Stimulated activated CD8-positive, alpha-beta memory T cell treated with anti-CD3 and anti-CD28 coated beads, Interleukin-2, amount 100 ng/mL, for 1 hour (primary cell): ENCODE results near the gene COL5A3.
"Not testable (repeated sequence)": the region's sequence is repeated elsewhere in the genome, so short reads cannot be mapped to it uniquely, and the experiment has no call there.

Source experiments
- DNase-seq, 2 donors: peaks; one replicate each; pipeline ENCODE4 v3.0.0-alpha.2; 2020; ENCODE audit warnings: low read depth in 2 of 2

The COL5A3 gene

DNA sequence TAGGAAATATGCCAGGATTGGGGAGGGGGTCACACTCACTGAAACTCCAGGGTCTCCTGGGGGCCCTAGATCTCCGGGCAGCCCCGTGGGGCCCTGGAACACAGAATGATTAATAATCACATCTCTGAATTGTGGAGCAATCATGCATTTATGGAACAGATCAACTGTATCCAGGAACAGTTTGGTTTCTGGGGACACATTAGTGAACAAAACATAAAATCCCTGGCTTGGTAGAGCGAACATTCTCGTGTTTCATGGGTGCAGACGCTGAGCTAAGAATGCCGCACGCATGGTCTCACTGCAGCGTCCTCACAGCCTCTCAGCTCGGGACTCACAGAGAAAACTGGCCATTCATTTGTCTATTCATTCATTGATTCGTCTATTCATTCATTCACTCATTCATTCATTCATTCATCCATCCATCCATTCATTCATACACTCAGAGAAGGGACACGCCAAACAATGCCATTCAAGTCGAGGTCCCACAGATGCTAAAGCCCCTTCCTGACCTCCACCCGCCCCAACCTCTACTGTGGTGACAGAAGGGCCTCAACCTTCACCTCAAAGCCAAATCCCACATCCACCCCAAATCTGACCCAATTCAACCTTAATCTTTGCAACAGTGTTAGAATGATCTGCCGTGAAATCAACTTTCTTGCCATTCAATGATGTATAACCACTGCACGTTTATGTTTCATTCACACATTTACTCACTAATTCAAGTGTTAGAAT is 39.0 kb downstream of the COL5A3 start:
- DNase-seq = no peak

- DNase-seq = no peak
Measured at GRCh38 chr19:9970481-9970880, 39.8 kb downstream of the COL5A3 start.

DNA sequence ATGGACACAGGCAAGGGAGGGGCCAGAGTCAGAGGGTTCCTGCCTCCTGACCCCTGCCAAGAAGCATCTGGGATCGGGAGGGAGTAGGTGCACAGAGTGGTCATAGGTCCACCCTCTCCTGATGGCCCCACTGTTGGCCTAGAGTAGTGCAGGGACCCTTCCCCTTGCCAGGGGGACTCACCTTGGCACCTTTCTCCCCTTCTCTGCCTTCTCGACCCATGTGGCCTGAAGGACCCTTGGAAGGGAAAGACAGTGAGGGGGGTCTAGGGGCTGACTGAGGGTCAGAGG is 40.7 kb downstream of the COL5A3 start:
- no peak for DNase-seq

GRCh38 chr19:9968820-9969687 is 41.2 kb downstream of the COL5A3 start:
- DNase-seq = no peak

DNA sequence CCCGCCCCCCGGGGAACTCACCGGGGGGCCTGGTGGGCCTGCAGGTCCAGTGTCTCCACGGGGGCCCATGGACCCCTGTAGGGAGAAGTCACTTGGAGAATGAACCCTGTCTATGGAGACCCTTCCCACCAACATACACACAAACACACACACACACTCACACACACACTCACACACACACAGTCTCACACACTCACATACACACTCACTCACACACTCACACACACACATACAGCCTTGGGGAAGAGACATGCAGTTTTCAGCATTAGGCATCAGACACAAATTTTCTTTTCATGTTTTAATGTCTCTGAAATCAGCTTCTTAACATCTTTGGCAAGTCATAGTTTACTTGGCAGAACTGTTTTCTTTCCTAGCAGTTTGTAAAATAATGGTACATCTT is 43.0 kb downstream of the COL5A3 start:
- no peak for DNase-seq

DNA sequence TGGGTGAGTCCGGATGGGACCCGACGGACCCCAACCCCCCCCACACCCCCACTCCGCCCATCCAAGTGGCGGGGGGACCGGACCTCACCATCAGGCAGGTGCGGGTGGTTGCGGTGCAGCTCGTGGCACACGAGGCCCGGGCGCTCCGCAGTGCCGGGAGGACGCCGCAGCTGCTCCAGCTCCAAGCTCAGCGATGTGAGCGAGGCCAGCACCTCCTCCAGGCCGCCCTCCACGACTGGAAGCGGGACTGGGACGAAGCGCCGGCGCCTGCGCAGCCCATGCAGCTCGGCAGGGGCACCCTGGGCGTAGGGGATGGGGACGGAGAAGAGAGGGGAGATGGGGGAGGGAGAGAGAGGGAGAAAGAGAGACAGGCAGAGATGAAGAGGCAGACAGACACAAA is 43.9 kb downstream of the COL5A3 start:
- DNase-seq = no peak

GRCh38 chr19:9966024-9966423 is 44.3 kb downstream of the COL5A3 start:
- DNase-seq = no peak

DNA sequence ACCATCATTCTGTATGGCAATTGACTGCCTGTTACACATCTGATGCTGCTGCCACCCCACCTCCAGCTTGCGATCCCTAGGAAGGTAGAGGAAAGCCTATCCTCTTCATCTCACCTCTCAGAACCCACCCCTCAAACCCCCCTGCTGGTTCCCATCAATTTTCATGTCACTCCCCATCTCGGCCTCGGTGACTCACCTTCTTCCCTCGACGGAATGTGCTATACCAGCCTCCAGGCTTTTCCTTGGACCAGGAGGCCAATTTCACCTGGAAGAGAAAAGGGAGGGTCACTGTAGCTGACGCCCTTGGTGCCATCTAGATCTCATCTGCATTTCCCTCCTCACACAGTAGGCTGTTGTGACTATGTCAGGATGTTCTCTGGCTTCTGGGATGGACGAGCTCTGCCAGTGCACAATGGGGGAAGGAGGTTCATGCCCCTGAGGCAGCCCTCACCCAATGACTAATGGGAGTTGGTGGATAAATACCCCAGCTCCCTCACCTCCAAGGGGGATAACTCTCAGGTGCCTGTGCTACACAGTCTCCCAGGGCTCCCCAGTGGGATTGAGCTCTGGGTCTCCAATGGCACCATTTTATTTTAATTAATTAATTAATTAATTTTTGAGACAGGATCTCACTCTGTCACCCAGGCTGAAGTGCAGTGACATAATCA is 47.5 kb downstream of the COL5A3 start:
- no peak for DNase-seq

DNA sequence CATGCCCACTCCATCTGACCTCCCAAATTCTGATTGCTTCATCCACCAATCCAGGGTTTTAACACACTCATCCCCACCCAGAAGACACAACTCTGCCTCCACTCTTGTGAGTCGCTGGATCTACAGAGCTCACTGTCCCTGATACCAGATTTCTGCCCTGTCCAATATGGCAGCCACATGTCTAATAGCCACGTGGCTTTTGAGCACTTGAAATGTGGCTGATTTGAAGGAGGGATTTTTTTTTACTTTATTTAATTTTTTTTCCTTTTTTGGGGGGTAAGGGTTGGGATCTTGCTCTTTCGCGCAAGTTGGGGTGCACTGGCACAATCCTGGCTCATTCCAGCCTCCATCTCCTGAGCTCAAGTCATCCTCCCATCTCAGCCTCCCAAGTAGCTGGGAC is 49.2 kb downstream of the COL5A3 start:
- no peak for DNase-seq

GRCh38 chr19:9958379-9958821 is 51.9 kb downstream of the COL5A3 start:
- no peak for DNase-seq

DNA sequence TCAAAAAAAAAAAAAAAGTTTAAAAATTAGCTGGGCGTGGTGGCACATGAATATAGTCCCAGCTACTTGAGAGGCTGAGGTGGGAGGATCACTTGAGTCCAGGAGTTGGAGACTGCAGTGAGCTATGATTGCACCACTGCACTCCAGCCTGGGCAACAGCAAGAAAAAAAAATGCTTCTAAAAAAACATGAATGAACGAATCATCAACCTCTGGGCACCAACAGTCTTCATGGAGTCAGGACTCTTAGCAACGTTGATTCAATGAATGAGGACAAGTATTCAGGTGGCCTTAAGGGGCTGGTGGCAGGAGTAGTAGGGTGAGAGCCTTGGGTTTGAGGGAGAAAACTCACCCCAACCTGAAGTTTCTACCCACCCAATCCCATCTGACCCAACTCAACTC is 53.3 kb downstream of the COL5A3 start:
- no peak for DNase-seq

DNA sequence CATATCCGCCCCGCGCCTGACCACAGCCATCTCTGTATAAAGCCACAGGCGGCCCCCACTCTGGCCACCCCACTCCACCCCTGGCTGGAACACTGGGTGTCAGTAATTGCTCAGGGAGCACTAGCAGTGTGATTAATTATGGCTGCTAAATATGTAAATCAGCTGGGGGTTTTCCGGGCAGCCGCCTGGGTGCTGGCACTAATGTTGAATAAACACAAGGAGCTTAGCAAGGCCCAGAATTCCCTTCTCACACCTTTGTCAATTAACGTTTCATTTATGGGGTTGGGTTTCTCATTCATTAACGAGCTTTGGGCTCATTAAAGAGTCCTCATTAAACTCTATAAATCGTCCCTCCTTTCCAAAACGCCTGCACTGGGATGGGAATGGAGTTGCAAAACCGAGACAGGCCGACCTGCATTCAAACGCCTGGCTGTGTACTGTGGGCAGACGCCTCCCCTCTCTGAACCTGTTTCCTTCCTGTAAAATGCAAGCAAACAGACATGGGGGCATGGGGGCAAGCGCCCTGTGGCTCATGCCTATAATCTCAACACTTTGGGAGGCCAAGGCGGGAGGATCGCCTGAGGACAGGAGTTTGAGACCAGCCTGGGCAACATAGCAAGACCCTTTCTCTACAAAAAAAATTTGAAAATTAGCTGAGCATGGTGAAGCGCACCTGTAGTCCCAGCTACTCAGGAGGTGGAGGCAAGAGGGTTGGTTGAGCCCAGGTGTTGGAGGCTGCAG is 56.3 kb downstream of the COL5A3 start:
- no peak for DNase-seq

- no peak for DNase-seq
Measured at GRCh38 chr19:9952276-9952675, 58.0 kb downstream of the COL5A3 start.

DNA sequence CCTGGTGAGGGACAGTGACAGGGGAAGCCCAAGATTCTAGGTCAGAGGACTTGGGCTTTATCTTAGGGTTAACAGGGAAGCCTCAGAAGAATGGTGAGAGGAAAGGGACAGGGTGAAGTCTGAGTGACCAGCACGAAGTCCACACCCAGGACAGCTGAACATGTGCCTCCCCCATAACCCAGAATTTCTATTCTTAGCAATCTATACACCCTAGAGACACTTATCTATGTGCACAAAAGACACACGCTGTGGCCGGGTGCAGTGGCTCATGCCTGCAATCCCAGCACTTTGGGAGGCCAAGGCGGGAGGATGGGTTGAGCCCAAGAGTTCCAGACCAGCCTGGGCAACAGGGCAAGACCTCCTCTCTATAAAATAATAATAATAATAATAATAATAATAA is 62.9 kb downstream of the COL5A3 start:
- DNase-seq = no peak

DNA sequence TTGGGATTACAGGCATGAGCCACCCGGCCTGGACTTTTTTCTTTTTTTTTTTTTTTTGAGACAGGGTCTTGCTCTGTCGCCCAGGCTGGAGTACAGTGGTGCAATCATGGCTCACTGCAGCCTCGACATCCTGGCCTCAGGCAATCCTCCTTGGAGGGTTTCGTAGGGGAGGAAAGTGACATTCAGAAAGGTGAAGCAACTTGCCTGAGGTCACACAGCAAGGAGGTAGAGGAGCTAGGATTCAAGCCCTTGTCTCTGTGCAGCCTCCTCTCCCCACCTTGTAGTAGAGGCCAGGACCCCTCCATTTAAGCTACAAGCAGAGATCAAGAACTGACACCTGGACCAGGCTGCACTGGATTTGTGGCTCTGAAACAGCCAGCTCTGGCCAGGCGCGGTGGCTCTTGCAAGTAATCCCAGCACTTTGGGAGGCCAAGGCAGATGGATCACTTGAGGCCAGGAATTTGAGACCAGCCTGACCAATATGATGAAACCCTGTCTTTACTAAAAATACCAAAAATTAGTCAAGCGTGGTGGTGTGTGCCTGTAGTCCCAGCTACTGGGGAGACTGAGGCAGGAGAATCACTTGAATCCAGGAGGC is 63.7 kb downstream of the COL5A3 start:
- not testable (repeated sequence) for DNase-seq

- no peak for DNase-seq
Measured at GRCh38 chr19:9945319-9945966, 64.9 kb downstream of the COL5A3 start.

DNA sequence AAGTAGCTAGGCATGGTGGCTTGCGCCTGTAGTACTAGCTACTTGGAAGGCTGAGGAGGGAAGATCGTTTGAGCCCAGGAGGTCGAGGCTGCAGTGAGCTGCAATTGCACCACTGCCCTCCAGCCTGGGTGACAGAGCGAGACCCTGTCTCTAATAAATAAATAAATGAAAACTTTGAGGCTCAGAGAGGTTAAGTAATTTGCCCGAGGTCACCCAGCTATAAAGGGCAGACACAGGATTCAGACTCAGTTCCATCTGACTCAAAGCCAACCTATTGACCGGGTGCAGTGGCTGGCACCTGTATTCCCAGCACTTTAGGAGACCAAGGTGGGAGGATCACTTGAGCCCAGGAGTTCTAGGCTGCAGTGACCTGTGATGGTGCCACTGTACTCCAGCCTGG is 66.6 kb downstream of the COL5A3 start:
- DNase-seq = no peak

- no peak for DNase-seq
Measured at GRCh38 chr19:9941671-9942070, 68.6 kb downstream of the COL5A3 start.

- no peak for DNase-seq
Measured at GRCh38 chr19:9941231-9941630, 69.1 kb downstream of the COL5A3 start.

DNA sequence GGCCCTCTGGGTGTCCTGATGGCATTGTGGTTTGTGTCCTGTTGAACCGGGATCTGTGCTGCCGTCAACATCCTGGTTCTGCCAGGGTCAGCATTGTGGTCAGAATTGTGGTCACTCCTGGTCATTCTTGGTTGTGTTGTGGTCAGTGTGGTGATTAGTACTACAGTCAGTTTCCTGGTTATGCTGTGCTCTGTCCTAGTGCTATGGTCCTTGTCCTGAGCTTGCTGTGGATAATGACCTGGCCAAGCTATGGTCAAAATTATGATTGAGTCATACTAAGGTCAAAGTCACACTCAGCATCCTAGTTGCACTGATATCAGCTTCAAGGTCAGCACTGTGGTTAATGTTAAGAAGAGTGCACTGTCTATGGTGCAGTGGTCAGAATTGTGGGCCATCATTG is 69.5 kb downstream of the COL5A3 start:
- no peak for DNase-seq

- DNase-seq = no peak
Measured at GRCh38 chr19:9939301-9939913, 70.9 kb downstream of the COL5A3 start.
